DOHH2 (cell line): ENCODE measurements around the gene SPRR2B.

Experiments used
- H3F3A ChIP-seq: fragments of 200-600 bp; sonication (generic), shearing (Covaris generic); 2 replicates; pipeline ENCODE4 v1.6.0; 2016; ENCODE audit warnings: antibody characterized with exemption, mild to moderate bottlenecking; ENCODE audit not compliant: control insufficient read depth, insufficient read depth
- H3K27ac ChIP-seq: fragments of 200-600 bp; sonication (generic); 2 replicates; pipeline ENCODE4 v1.5.1; 2014; ENCODE audit warnings: low read depth, mild to moderate bottlenecking, low read length, moderate library complexity
- H3K27me3 ChIP-seq: fragments of 200-600 bp; sonication (generic); 2 replicates; pipeline ENCODE4 v1.6.1; 2014; ENCODE audit warnings: mild to moderate bottlenecking, low read length, mixed read lengths; ENCODE audit not compliant: control insufficient read depth
- H3K36me3 ChIP-seq: fragments of 200-600 bp; sonication (generic); 2 replicates; pipeline ENCODE4 v1.6.1; 2014; ENCODE audit warnings: mild to moderate bottlenecking, low read length, moderate library complexity, mixed read lengths; ENCODE audit not compliant: control insufficient read depth
- H3K4me1 ChIP-seq: fragments of 200-600 bp; sonication (generic); 2 replicates; pipeline ENCODE4 v1.6.1; 2014; ENCODE audit warnings: mild to moderate bottlenecking, low read length, mixed read lengths; ENCODE audit not compliant: control insufficient read depth
- H3K4me2 ChIP-seq: fragments of 200-600 bp; sonication (generic); 2 replicates; pipeline ENCODE4 v1.6.0; 2014; ENCODE audit warnings: mild to moderate bottlenecking, low read length, moderate library complexity
- H3K4me3 ChIP-seq: fragments of 200-600 bp; sonication (generic); 2 replicates; pipeline ENCODE4 v1.5.1; 2014; ENCODE audit warnings: mild to moderate bottlenecking, low read length, mixed read lengths
- H3K79me2 ChIP-seq: fragments of 200-600 bp; sonication (generic); 2 replicates; pipeline ENCODE4 v1.6.1; 2014; ENCODE audit warnings: mild to moderate bottlenecking, low read length, mixed read lengths; ENCODE audit not compliant: control insufficient read depth
- H3K9me2 ChIP-seq: fragments of 200-600 bp; sonication (generic); replicated peaks from 2 replicates; pipeline ENCODE4 v1.6.1; 2014; ENCODE audit warnings: mild to moderate bottlenecking, low read length, mixed read lengths; ENCODE audit not compliant: control insufficient read depth
- H3K9me3 ChIP-seq: fragments of 200-600 bp; sonication (generic); 2 replicates; pipeline ENCODE4 v1.6.1; 2014; ENCODE audit warnings: antibody characterized with exemption, low read length, mixed read lengths; ENCODE audit not compliant: control insufficient read depth, insufficient read depth
- H4K20me1 ChIP-seq: fragments of 200-600 bp; sonication (generic); 2 replicates; pipeline ENCODE4 v1.6.0; 2014; ENCODE audit warnings: low read depth, mild to moderate bottlenecking, antibody characterized with exemption, low read length, moderate library complexity; ENCODE audit not compliant: control insufficient read depth, insufficient read depth
- CTCF ChIP-seq: fragments of 200-600 bp; sonication (generic); IDR thresholded peaks from one replicate; pipeline ENCODE4 v1.5.1; 2014; ENCODE audit warnings: antibody characterized with exemption, mild to moderate bottlenecking, low read depth, low read length; ENCODE audit not compliant: poor library complexity, severe bottlenecking
- EZH2phosphoT487 ChIP-seq: fragments of 200-600 bp; sonication (generic); IDR thresholded peaks from 2 replicates; pipeline ENCODE4 v1.6.1; 2017; ENCODE audit warnings: borderline replicate concordance, mild to moderate bottlenecking, antibody characterized with exemption, low read length, moderate library complexity, mixed read lengths

SPRR2B gene

GRCh38 chr1:153049211-153049610 lies 22.2 kb downstream of the SPRR2B start:
- no peak for TF ChIP-seq EZH2phosphoT487
- no peak for TF ChIP-seq CTCF
- no peak overlapping the region for H3K4me2 ChIP-seq
- no peaks in the 10 kb centered on the region for H3K27me3 ChIP-seq
- H3K4me1 ChIP-seq, result no peaks in the 10 kb centered on the region
- no peaks in the 10 kb centered on the region for H3K9me3 ChIP-seq
- no peaks in the 10 kb centered on the region for H3K36me3 ChIP-seq
- H3K4me3 ChIP-seq, result no peak overlapping the region
- no peaks in the 10 kb centered on the region for H4K20me1 ChIP-seq
- H3K9me2 ChIP-seq, result no peaks in the 10 kb centered on the region
- no peaks in the 10 kb centered on the region for H3K79me2 ChIP-seq
- H3F3A ChIP-seq, result no peaks in the 10 kb centered on the region
- no peak overlapping the region for H3K27ac ChIP-seq

- H3K4me2 ChIP-seq, result no peak within 1 kb of the TSS
- TF ChIP-seq EZH2phosphoT487 (no peak), CTCF (no peak)
- no peaks in the 10 kb centered on the region for H3F3A ChIP-seq
- no peaks in the 10 kb centered on the region for H3K9me3 ChIP-seq
- H4K20me1 ChIP-seq, result no peaks in the 10 kb centered on the region
- no peak within 1 kb of the TSS for H3K27ac ChIP-seq
- no peaks in the 10 kb centered on the region for H3K79me2 ChIP-seq
- no peaks in the 10 kb centered on the region for H3K9me2 ChIP-seq
- H3K27me3 ChIP-seq, result 0 out of 2 replicates have a peak, but pooled peaks cover 2% of the 10 kb centered on the region
- H3K4me3 ChIP-seq, result no peak within 1 kb of the TSS
- H3K36me3 ChIP-seq, result no peaks in the 10 kb centered on the region
- no peaks in the 10 kb centered on the region for H3K4me1 ChIP-seq
Measured at GRCh38 chr1:153040950-153041631, 30.3 kb downstream of the SPRR2B start, which contains the start of gene SPRR2D. TSS of gene SPRR2D (minus strand) at chr1:153041120. CDS start at chr1:153040346, 774 bp downstream.

- no peaks in the 10 kb centered on the region for H4K20me1 ChIP-seq
- no peak overlapping the region for H3K27ac ChIP-seq
- no peaks in the 10 kb centered on the region for H3K9me2 ChIP-seq
- TF ChIP-seq EZH2phosphoT487, result no peak
- no peak for TF ChIP-seq CTCF
- no peak overlapping the region for H3K4me3 ChIP-seq
- H3K27me3 ChIP-seq, result no peaks in the 10 kb centered on the region
- no peak overlapping the region for H3K4me2 ChIP-seq
- no peaks in the 10 kb centered on the region for H3K36me3 ChIP-seq
- no peaks in the 10 kb centered on the region for H3K4me1 ChIP-seq
- H3K79me2 ChIP-seq, result no peaks in the 10 kb centered on the region
- H3K9me3 ChIP-seq, result no peaks in the 10 kb centered on the region
- no peaks in the 10 kb centered on the region for H3F3A ChIP-seq
Measured at GRCh38 chr1:153035211-153035610, 36.2 kb downstream of the SPRR2B start.
